HG03565 (cell line): ENCODE data around the gene TTC28.

ENCODE experiments used
- ATAC-seq: cut with Tn5 transposase; IDR thresholded peaks from one replicate; pipeline ENCODE4 v1.9.1; 2021; ENCODE audit warnings: mild to moderate bottlenecking, moderate library complexity; ENCODE audit not compliant: unreplicated experiment

Gene TTC28

GRCh38 chr22:28031383-28031922 is 648.2 kb downstream of the TTC28 start:
- ATAC-seq = no peak

- no peak for ATAC-seq
These were observed 649.2 kb downstream of the TTC28 start for GRCh38 chr22:28030473-28030872.

- no peak for ATAC-seq
These were observed 649.7 kb downstream of the TTC28 start for GRCh38 chr22:28029956-28030355.

GRCh38 chr22:28029201-28029948 is 650.3 kb downstream of the TTC28 start:
- no peak for ATAC-seq

GRCh38 chr22:28027453-28028448 is 651.9 kb downstream of the TTC28 start:
- ATAC-seq = no peak

- no peak for ATAC-seq
These were observed 653.6 kb downstream of the TTC28 start for GRCh38 chr22:28025866-28026575.

GRCh38 chr22:28025333-28025732 is 654.3 kb downstream of the TTC28 start:
- no peak for ATAC-seq

- ATAC-seq = no peak
These were observed 655.2 kb downstream of the TTC28 start for GRCh38 chr22:28024422-28024888.

- no peak for ATAC-seq
These were observed 655.9 kb downstream of the TTC28 start for GRCh38 chr22:28023774-28024173.

GRCh38 chr22:28023036-28023435 is 656.6 kb downstream of the TTC28 start:
- ATAC-seq = no peak

- no peak for ATAC-seq
These were observed 657.5 kb downstream of the TTC28 start for GRCh38 chr22:28021998-28022660.

GRCh38 chr22:28021116-28021997 is 658.3 kb downstream of the TTC28 start:
- no peak for ATAC-seq

GRCh38 chr22:28019881-28020861 is 659.5 kb downstream of the TTC28 start:
- ATAC-seq = no peak

- ATAC-seq = no peak
These were observed 660.3 kb downstream of the TTC28 start for GRCh38 chr22:28019360-28019759.

- ATAC-seq = no peak
These were observed 661.1 kb downstream of the TTC28 start for GRCh38 chr22:28018461-28018927.

- ATAC-seq = no peak
These were observed 661.8 kb downstream of the TTC28 start for GRCh38 chr22:28017859-28018258.

- ATAC-seq = no peak
These were observed 662.2 kb downstream of the TTC28 start for GRCh38 chr22:28017558-28017820.
